Lower leg skin (tissue), 3 donors: Measurements from ENCODE around the gene KPNA5.

ENCODE experiments used
- POLR2A ChIP-seq, 2 donors: fragments of 450-650 bp; IDR thresholded peaks; one replicate each; pipeline ENCODE4 v1.6.1; 2016 to 2017; ENCODE audit warnings: antibody characterized with exemption in 2 of 2, mild to moderate bottlenecking in 1 of 2, moderate library complexity in 1 of 2
- TF ChIP-seq, protein P1 (sequence below), 3 donors: fragments of 450-650 bp; IDR thresholded peaks; one replicate each; pipeline ENCODE4 v1.5.1; 2016; ENCODE audit warnings: antibody characterized with exemption in 3 of 3, mild to moderate bottlenecking in 3 of 3, moderate library complexity in 2 of 3

DNA sequence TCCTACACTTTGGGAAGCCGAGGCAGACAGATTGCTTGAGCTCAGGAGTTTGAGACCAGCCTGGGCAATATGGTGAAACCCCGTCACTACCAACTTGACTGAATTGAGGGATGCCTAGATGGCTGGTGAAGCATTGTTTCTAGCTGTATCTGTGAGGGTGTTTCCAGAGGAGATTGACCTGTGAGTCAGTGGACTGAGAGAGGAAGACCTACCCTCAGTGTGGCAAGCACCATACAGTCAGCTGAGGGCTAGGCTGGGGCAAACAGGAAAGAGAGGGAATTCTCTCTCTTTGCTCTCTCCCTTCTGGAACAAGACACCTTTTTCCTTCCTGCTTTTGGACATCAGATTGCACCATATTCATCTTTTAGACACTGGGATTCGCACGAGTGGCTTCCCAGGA is 8.7 kb upstream of the KPNA5 start:
- TF ChIP-seq, protein P1, sequence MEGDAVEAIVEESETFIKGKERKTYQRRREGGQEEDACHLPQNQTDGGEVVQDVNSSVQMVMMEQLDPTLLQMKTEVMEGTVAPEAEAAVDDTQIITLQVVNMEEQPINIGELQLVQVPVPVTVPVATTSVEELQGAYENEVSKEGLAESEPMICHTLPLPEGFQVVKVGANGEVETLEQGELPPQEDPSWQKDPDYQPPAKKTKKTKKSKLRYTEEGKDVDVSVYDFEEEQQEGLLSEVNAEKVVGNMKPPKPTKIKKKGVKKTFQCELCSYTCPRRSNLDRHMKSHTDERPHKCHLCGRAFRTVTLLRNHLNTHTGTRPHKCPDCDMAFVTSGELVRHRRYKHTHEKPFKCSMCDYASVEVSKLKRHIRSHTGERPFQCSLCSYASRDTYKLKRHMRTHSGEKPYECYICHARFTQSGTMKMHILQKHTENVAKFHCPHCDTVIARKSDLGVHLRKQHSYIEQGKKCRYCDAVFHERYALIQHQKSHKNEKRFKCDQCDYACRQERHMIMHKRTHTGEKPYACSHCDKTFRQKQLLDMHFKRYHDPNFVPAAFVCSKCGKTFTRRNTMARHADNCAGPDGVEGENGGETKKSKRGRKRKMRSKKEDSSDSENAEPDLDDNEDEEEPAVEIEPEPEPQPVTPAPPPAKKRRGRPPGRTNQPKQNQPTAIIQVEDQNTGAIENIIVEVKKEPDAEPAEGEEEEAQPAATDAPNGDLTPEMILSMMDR (IDR thresholded peaks at IDR 0.05): no peak
- no peak for TF ChIP-seq POLR2A (IDR thresholded peaks at IDR 0.05)
